MCF 10A (cell line): ENCODE results near the gene RBP7. TPM values are rescaled to one million over a fixed set of nuclear protein-coding genes. Genes with fewer than 3 reads are reported as not detected.
A peak's percentile ranks its signal among the peaks of the same experiment; 100 is the strongest.
"Not testable (repeated sequence)": the region's sequence is repeated elsewhere in the genome, so short reads cannot be mapped to it uniquely, and the experiment has no call there.

Source experiments
- BruUV-seq: library from RNA; stranded (reverse); fragments of 400-500 nt; replicated peaks from 2 replicates; lab custom pipeline; 2021; lab: Mats Ljungman, UMichigan
- CTCF ChIA-PET: fragments of 300-600 bp; sonication (Branson Sonifier 250); formaldehyde crosslinking; extraction: SDS; loops from one replicate; lab custom pipeline; 2021; ENCODE audit warnings: antibody characterized with exemption, inconsistent platforms; lab: Yijun Ruan, JAX
- POLR2A ChIA-PET: fragments of 300-600, 350-650 bp; sonication (Branson Sonifier 250); formaldehyde crosslinking; extraction: SDS; loops from one replicate; lab custom pipeline; 2020; ENCODE audit warnings: antibody characterized with exemption, inconsistent platforms; lab: Yijun Ruan, JAX
- DNase-seq: peaks from one replicate; pipeline ENCODE4 v3.0.0-alpha.2; 2018; ENCODE audit not compliant: unreplicated experiment
- H3K27ac Mint-ChIP-seq: one replicate; pipeline ENCODE4 v1.8.0; 2022; ENCODE audit warnings: mild to moderate bottlenecking, low read depth, mixed read lengths; ENCODE audit not compliant: unreplicated experiment
- H3K27me3 Mint-ChIP-seq: one replicate; pipeline ENCODE4 v1.8.0; 2022; ENCODE audit warnings: mixed read lengths; ENCODE audit not compliant: insufficient read depth, unreplicated experiment
- H3K36me3 Mint-ChIP-seq: one replicate; pipeline ENCODE4 v1.8.0; 2022; ENCODE audit warnings: mild to moderate bottlenecking, moderate library complexity, mixed read lengths; ENCODE audit not compliant: insufficient read depth, unreplicated experiment
- H3K4me1 Mint-ChIP-seq: one replicate; pipeline ENCODE4 v1.8.0; 2022; ENCODE audit warnings: mixed read lengths; ENCODE audit not compliant: insufficient read depth, unreplicated experiment
- H3K4me3 Mint-ChIP-seq: one replicate; pipeline ENCODE4 v1.8.0; 2022; ENCODE audit warnings: mild to moderate bottlenecking, moderate library complexity, mixed read lengths; ENCODE audit not compliant: unreplicated experiment
- H3K9me3 Mint-ChIP-seq: one replicate; pipeline ENCODE4 v1.8.0; 2022; ENCODE audit warnings: mixed read lengths; ENCODE audit not compliant: unreplicated experiment
- CTCF ChIP-seq: fragments of 200-600 bp; IDR thresholded peaks from one replicate; pipeline ENCODE4 v1.8.0; 2022; ENCODE audit warnings: antibody characterized with exemption, mild to moderate bottlenecking; ENCODE audit not compliant: unreplicated experiment
- intact Hi-C: fragments of 100-400 bp; cut with micrococcal nuclease; formaldehyde crosslinking; loops from 2 replicates; pipeline ENCODE4 v1.14.1; 2022
- total RNA-seq: library from RNA; stranded (reverse); gene quantifications from 2 replicates; pipeline ENCODE4 v1.2.3, GENCODE V29; 2022

Gene RBP7
- total RNA-seq, 1 experiment from 2014 or later: not detected

GRCh38 chr1:9990944-9991343 is 6.1 kb upstream of the RBP7 start:
- H3K4me1 Mint-ChIP-seq: no peaks in the 10 kb centered on the region
- no peak overlapping the region for H3K4me3 Mint-ChIP-seq
- no peak overlapping the region for H3K27ac Mint-ChIP-seq
- no peaks in the 10 kb centered on the region for H3K27me3 Mint-ChIP-seq
- DNase-seq: peak; percentile 13
- no peak for TF ChIP-seq CTCF
- CTCF ChIA-PET: no interaction called here
- POLR2A ChIA-PET: interaction anchor here (1.1 kb wide), 1 partner anchor 20 kb away, joined by 5 read pairs; no protein-coding TSS in a partner anchor
- intact Hi-C loops: no loop called here
- no peaks in the 10 kb centered on the region for H3K9me3 Mint-ChIP-seq
- BruUV-seq: no TSS peak
- H3K36me3 Mint-ChIP-seq: no peaks in the 10 kb centered on the region

GRCh38 chr1:9992910-9993309 is 4.1 kb upstream of the RBP7 start:
- BruUV-seq: no TSS peak
- no peak for DNase-seq
- H3K27ac Mint-ChIP-seq: no peak overlapping the region
- ChIA-PET CTCF (interaction anchor here (0.6 kb wide), 1 partner anchor 24 kb away, joined by 3 read pairs; no protein-coding TSS in a partner anchor), POLR2A (interaction anchor here (0.8 to 1.0 kb wide), 2 partner anchors 32 to 41 kb away, joined by 3 read pairs; no protein-coding TSS in a partner anchor)
- H3K36me3 Mint-ChIP-seq: no peaks in the 10 kb centered on the region
- H3K27me3 Mint-ChIP-seq: peaks cover 10% of the 10 kb centered on the region
- no peak overlapping the region for H3K4me3 Mint-ChIP-seq
- H3K4me1 Mint-ChIP-seq: peaks cover 5% of the 10 kb centered on the region
- TF ChIP-seq CTCF: no peak
- no peaks in the 10 kb centered on the region for H3K9me3 Mint-ChIP-seq
- intact Hi-C loops: no loop called here

GRCh38 chr1:9993561-9994075 is 3.4 kb upstream of the RBP7 start:
- TF ChIP-seq CTCF: no peak
- no peak overlapping the region for H3K27ac Mint-ChIP-seq
- ChIA-PET POLR2A (no interaction called here), CTCF (no interaction called here)
- H3K9me3 Mint-ChIP-seq: no peaks in the 10 kb centered on the region
- H3K4me3 Mint-ChIP-seq: no peak overlapping the region
- BruUV-seq: no TSS peak
- no peak for DNase-seq
- intact Hi-C loops: no loop called here
- H3K4me1 Mint-ChIP-seq: peaks cover 5% of the 10 kb centered on the region
- no peaks in the 10 kb centered on the region for H3K36me3 Mint-ChIP-seq
- peaks cover 10% of the 10 kb centered on the region for H3K27me3 Mint-ChIP-seq

- DNase-seq: no peak
- ChIA-PET CTCF (interaction anchor here (0.6 kb wide), 1 partner anchor 383 kb away, joined by 3 read pairs; no protein-coding TSS in a partner anchor), POLR2A (interaction anchor here (0.6 kb wide), 1 partner anchor 15 kb away, joined by 3 read pairs; no protein-coding TSS in a partner anchor)
- Mint-ChIP-seq H3K4me1 (peaks cover 5% of the 10 kb centered on the region), H3K4me3 (no peak overlapping the region), H3K27me3 (peaks cover 10% of the 10 kb centered on the region), H3K36me3 (no peaks in the 10 kb centered on the region), H3K9me3 (no peaks in the 10 kb centered on the region), H3K27ac (no peak overlapping the region)
- BruUV-seq: no TSS peak
- intact Hi-C loops: no loop called here
- TF ChIP-seq CTCF: no peak
Measured at GRCh38 chr1:10001016-10001665, 4.1 kb downstream of the RBP7 start.

- H3K27ac Mint-ChIP-seq, H3K9me3 Mint-ChIP-seq, DNase-seq, H3K4me1 Mint-ChIP-seq, POLR2A ChIA-PET, H3K27me3 Mint-ChIP-seq, BruUV-seq, intact Hi-C loops, H3K4me3 Mint-ChIP-seq, H3K36me3 Mint-ChIP-seq: not testable (repeated sequence)
- CTCF ChIA-PET: interaction anchor here (1.2 kb wide), 1 partner anchor 54 kb away, joined by 4 read pairs; no protein-coding TSS in a partner anchor
Measured at GRCh38 chr1:10005248-10005647, 8.2 kb downstream of the RBP7 start.
